HG02588 (cell line): ENCODE measurements around the gene RASAL1.

ENCODE experiments used
- ATAC-seq: cut with Tn5 transposase; IDR thresholded peaks from one replicate; pipeline ENCODE4 v1.9.1; 2021; ENCODE audit warnings: mild to moderate bottlenecking, moderate library complexity; ENCODE audit not compliant: unreplicated experiment

The RASAL1 gene

GRCh38 chr12:113077859-113078255 lies 57.7 kb downstream of the RASAL1 start:
- ATAC-seq = no peak

DNA sequence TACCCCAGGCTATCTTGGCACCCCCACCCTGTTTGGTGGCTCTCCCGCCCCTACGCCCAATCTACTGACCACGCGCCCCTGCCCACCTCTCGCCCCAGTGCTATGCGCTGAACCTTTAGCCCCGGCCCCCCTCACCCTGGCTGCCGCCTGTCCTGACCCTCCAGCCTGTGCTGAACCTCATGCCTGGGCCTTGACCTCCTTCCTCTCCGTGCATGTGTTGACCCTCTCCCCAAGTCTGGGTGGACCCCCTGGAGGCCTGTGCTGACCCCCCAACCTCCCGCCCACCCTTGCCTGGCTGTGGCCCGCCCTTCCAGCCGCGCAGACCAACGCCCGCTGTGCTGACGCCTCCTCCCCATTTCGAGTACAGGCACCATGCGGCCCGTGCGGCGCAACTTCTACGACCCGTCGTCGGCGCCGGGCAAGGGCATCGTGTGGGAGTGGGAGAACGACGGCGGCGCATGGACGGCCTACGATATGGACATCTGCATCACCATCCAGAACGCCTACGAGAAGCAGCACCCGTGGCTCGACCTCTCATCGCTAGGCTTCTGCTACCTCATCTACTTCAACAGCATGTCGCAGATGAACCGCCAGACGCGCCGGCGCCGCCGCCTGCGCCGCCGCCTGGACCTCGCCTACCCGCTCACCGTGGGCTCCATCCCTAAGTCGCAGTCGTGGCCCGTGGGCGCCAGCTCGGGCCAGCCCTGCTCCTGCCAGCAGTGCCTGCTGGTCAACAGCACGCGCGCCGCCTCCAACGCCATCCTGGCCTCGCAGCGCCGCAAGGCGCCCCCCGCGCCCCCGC lies 58.3 kb downstream of the RASAL1 start:
- ATAC-seq = no peak

DNA sequence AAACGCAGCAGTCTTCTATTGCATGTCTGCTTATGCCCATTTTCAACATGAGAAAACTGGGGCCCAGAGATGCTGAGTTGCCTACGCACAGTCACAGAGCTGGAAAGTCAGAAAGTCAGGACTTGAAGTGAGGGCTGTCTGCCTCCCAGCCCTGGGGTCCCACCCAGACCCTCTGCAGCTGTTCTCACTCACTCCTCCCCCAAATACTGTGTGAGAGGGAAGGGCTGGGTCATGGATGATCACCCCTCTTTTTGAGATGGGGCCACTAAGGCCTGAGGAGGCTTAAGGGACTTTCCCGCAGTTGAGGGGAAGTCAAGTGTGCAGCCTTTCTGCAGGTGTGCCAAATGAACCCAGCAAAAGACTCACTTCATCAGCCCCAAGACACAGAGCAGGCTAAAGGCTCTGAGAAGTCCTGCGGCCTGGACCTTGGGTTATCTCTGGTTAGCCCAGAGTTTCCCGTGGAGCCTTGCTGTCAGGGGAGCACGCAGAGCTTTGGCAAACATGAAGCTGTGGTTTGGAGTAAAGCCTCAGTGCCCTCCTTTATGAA lies 60.4 kb downstream of the RASAL1 start:
- ATAC-seq = peak; percentile 83

GRCh38 chr12:113073586-113073985 lies 62.0 kb downstream of the RASAL1 start:
- ATAC-seq = no peak

- no peak for ATAC-seq
These were observed 63.4 kb downstream of the RASAL1 start for GRCh38 chr12:113072136-113072535.

- ATAC-seq = no peak
These were observed 64.1 kb downstream of the RASAL1 start for GRCh38 chr12:113071135-113072112.

DNA sequence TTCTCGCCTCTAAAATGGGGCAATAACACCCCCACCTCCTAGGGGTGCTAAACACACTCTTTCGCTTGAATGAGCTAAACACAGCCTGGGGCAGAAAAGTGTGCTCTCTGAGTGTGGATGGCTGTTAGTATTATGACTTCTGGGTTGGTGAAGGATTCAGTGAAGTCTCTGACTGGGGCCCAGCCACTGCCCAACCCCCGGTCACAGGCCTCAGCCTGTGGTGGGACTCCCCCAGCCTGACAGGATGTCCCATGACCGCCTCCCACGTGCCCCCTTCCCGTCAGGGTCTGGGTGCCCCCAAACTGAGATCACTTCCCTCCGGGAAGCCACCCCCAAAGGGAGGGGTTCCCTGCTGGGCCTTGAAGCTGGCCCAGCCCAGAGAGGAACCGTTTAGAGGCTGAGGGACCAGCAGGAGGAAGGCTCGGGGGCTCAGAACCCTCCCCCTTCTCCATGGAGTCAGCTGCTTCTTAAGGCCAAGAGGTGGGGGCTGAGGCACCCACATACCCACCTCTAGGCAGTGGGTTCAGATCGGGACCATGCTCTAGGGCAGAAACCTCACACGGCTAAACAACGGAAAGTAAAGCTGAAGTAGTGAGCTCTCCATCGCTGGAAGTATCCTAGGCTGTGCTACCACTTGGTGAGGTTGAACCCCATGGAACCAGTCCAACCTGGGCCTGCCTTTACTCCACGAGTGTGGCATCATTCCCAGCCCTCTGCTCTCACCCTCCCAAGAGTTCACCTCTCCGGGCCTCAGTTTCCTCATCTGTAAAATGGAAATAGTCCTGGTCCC lies 65.2 kb downstream of the RASAL1 start:
- ATAC-seq = peak; percentile 31

- ATAC-seq = peak; percentile 2
These were observed 65.8 kb downstream of the RASAL1 start for GRCh38 chr12:113069751-113070116.

GRCh38 chr12:113069149-113069548 lies 66.4 kb downstream of the RASAL1 start:
- ATAC-seq = no peak

- no peak for ATAC-seq
These were observed 67.3 kb downstream of the RASAL1 start for GRCh38 chr12:113067987-113068935.

DNA sequence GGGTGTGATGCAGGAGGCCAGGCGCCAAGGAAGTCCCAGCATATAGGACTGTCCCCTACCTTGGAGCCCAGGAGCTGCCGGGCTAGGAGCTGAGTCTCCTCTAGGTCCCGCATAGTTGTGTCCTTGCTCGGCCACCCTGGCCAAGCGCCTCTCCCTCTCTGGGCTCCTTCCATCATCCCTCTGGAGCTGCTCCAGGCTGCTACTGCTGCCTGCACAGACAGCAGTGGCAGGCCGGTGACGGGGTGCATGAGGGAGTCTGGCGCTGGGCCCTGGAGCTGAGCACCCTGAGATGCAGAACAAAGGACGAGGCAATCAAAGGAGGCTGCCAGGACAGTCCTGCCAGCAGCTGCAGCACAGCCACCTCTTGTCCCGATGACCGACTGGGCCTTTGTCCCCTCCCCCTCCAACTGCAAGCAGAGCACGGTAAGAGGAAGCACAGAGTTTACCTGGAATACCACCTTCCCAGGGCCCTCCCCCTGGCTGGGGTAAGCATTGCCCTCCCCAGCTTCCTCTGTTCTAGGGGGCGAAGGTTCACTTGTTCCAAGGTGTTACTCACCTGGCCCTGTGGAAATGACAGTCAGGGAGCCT lies 68.7 kb downstream of the RASAL1 start:
- no peak for ATAC-seq

DNA sequence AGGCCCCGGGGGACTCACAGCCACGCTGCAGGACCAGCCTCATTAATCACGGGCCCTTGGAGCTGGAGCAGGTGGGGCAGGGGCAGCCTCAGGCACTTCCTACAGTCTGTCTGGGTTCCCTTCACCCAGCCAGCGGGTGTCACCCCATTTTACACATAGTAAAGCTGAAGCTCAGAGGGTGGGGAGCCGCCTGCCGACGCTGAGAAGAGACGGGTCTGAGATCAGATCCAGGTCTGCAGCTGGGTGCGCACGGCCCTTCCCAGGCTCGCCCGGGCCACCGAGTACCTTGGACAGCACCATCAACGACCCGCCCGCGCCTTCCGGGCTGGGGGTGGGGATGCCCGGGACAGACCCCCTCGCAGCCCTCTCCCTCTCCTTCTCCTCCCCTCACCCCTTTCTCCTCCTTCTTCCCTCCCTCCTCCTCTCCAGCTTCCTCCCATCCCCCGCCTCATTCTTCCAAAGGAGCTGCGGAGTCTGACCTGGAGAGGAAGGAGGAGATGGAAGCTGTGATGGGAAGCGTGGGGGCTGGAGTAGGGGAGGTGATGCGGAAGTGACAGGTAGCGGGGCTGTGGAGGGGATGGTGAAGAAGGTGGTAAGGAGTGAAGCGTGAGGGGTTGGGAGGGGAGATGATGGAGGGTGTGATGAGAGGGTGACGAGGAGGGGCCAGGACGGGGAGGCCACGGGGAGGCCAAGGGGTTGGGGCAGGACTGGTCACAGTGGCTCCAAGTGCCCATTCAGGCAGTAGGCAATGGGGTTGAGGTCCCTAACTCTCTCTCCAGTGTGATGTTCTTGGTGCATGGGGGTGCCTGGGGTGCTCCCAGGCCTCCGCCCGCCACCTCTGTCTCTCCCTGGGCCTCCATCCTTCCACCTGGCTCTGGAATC lies 70.2 kb downstream of the RASAL1 start:
- no peak for ATAC-seq

- no peak for ATAC-seq
These were observed 71.0 kb downstream of the RASAL1 start for GRCh38 chr12:113064395-113065125.

DNA sequence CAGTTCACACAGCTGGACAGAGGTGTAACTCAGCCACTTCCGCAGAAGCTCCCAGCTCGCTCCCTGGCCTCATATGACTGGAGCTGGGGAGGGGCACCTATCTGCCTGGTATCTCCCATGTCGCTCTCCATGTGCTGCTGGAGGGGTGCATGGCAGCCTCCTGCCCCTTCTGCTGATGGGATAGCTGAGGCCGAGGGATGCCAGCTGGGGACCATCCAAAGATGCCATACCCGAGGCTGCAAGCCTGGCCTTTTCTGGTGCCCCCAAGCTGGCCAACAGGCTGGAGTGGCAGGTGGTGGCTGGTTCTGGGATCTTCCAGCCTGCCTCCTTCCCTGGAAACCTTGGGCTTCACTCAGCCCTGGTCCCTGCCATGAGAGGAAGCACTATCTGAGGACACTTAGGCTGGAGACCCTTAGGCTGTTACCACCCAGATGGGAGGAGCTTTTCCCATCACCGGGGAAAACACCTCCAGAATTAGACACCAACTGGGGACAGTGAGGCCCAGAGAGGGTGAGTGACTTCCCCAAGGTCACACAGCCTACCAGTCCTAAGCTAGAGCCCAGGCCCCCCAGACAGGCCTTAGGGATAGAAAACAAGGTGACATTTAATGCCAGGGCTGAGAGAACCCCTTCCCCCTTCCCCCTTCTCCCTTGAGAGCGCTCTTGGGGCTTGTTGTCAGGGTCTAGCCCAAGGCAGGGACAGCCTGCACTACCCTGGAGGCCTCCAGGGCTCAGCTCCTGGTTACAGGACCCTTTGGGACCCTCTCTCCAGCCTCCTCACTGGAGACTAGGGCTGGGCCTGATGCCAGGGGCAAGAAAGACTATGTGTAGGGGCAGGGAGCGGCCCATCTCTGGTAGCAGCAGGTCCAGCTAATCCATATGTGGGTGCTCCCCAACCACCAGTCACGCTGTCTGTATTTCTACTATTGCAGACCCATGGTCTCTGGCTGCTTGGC lies 71.9 kb downstream of the RASAL1 start:
- ATAC-seq = no peak

DNA sequence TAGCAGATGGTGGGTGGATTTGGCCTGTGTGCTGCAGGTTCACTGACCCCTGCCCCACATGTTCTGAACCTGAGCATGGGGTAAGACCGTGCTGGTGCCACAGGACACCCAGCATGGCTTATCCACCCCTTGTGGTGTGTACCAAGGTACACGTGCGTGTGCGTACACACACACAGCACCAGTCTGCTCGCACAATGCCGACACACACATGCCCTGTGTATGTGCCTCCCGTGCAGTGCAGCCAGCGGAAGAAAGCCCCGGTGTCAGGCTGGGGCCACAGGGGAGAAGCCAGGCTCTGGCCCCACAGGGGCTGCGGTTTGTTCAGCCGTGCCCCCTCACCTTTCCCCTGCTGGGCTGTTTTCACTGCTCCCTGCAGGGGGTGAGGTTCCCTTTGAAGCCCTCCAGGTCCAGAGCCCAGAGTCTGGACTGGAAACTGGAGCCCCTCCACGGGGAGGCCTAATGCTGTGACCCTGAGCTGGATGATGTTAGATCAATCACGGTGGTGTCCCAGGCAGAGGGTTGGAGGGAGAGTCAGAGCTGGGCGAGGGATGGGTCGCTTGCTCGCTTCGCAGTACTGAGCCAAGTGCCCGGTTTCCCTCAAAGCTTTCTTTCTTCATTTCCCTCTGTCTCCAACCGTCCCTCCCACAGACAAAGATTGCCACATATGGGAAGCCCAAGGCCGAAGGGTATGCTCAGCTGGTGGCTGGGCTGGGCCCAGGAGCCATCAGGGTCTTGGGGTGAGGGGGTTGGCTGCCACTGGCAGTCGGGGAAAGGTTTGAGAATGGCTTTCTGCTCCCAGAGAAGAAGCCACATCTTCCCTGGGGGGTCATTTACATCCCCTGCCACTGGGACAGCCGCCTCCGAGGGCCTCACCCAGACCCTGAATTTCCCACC lies 72.8 kb downstream of the RASAL1 start:
- no peak for ATAC-seq
